Stimulated activated CD8-positive, alpha-beta memory T cell treated with anti-CD3 and anti-CD28 coated beads, Interleukin-15, amount 100 ng/mL, for 4 hours (primary cell): ENCODE results near the gene SYTL4.
"Not testable (repeated sequence)": the region's sequence is repeated elsewhere in the genome, so short reads cannot be mapped to it uniquely, and the experiment has no call there.

Source experiments
- DNase-seq, 2 donors: peaks; one replicate each; pipeline ENCODE4 v3.0.0-alpha.2; 2020; ENCODE audit warnings: low read depth in 2 of 2

Gene SYTL4

GRCh38 chrX:100731441-100732281 lies at the start of gene SYTL4:
SYTL4 (minus strand) TSS chrX:100732121; CDS start chrX:100702037, 30,084 bp downstream.
- DNase-seq = no peak

DNA sequence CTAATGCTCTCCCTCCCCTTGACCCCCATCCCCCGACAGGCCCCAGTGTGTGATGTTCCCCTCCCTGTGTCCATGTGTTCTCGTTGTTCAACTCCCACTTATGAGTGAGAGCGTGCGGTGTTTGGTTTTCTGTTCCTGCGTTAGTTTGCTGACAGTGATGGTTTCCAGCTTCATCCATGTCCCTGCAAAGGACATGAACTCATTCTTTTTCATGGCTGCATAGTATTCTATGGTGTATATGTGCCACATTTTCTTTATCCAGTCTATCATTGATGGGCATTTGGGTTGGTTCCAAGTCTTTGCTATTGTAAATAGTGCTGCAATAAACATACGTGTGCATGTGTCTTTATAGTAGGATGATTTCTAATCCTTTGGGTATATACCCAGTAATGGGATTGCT lies 37.5 kb upstream of the SYTL4 start:
- not testable (repeated sequence) for DNase-seq

DNA sequence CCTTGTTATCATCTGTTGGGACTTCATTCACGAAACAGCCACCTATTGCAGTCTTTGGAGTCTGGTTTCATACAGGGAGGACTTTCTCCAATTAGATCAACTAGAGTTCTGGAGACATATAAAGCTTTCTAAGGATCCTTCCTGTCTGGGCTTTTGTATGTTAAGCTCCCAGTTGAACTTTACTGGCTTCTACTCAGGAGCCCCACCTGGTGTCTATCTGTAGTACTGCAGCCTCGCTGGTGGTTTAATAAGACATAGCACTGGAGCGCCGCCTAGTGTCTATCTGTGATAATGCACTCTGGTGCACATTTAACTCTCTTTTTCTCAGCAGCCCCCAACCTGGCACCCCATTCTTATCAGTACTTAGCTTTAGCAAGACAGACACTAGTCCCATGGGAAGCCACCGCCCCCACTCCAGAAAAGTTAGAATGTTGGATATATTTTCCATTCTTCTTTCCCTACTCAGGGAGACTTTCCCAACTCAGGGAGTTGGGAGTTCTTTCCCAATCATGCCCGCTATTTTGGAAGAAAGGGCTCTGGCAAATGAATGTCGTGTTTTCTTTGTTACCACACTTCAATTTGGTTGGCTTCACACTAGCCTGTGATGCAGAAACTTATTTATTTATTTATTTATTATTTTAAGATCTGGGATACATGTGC lies 36.9 kb upstream of the SYTL4 start:
- DNase-seq = peak; percentile 53 to 61

- no peak for DNase-seq
Observed at GRCh38 chrX:100750883-100751282, 19.0 kb upstream of the SYTL4 start.

- DNase-seq = no peak
Observed at GRCh38 chrX:100748108-100748507, 16.2 kb upstream of the SYTL4 start.

GRCh38 chrX:100747703-100748102 lies 15.8 kb upstream of the SYTL4 start:
- DNase-seq = no peak

DNA sequence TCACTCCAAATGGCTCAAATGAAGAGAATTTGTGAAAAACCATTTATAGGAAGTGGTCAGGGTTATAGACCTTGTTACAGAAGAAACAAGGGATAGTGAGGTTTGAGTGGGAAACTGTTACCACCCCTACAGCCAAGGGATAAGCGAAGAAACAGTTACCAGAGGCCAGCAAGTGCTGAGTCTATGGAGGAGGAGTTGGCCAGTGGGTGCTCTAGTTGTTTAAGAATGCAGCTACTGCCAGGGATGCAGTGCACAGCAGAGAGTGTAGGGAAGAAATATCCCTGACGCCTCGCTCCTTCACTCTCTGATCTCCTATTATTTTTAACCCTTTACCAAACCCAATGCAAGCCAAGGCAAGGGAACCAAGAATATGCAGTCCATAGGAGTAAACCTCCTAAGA lies 15.2 kb upstream of the SYTL4 start:
- no peak for DNase-seq

- no peak for DNase-seq
Observed at GRCh38 chrX:100745806-100746537, 14.1 kb upstream of the SYTL4 start.

DNA sequence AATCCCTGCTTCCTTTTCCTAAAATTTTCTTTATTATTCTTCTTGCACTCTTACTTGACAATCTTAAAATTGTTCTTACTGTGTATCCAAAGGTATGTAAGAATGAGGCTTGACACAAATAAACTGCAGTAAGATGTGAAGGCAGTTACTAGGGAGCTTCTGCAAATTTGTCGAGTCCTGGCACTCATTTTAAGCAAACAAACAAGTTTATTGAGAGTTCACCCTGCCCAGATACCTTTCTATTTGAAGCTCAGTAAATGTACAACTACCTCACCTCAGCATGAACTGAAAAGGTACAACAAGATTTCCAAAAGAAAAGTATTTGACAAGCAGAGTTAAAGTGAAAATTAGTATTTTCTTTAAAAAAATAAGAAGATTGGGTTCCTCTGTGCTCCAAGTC lies 13.3 kb upstream of the SYTL4 start:
- DNase-seq = no peak

DNA sequence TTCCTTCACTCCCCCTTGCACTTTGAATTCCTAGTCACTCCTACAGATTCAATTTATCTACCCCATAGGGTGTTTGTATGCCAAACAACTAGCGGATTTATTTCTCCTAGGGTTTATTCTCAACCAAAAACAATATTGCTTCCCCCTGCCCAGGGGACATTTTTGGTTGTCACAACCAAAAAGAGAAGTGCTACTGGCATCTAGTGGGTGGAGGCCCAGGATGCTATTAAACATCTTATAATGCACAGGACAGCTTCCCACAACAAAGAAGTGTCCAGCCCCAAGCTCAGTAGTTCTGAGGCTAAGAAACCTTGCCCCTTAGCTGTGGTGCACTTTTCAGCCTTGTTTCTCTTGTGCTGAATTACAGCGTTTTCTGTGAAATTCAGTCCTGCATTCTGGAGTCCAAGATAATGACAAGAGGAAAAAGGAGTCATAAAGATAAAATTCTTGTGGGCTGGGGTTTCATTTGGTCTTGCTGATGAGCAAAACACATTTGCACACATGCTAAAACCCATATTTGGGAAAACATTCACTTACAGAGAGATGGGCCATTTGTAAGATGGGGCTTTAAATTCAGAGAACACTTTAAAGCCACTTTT lies 11.2 kb upstream of the SYTL4 start:
- no peak for DNase-seq

- not testable (repeated sequence) for DNase-seq
Observed at GRCh38 chrX:100724006-100724405, 7.9 kb downstream of the SYTL4 start.

DNA sequence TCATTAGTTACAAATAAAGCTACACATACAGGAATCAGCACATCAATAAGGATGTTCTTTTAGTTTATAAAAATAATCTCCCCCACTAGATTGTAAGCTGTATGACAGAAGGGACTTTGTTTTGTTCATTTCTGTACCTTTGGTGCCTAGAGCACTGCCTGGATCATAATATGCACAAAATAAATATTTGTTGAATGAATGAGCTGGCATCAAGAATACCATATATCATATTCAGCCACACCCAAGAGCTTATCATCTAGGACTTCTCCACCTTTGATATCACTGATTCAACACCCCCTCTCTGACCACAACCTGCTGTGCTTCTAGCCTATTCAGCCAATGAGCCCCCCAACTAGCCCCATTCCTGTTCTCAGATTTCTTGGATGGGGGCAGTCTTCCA lies 10.6 kb downstream of the SYTL4 start:
- DNase-seq = no peak

GRCh38 chrX:100720301-100720700 lies 11.6 kb downstream of the SYTL4 start:
- no peak for DNase-seq

DNA sequence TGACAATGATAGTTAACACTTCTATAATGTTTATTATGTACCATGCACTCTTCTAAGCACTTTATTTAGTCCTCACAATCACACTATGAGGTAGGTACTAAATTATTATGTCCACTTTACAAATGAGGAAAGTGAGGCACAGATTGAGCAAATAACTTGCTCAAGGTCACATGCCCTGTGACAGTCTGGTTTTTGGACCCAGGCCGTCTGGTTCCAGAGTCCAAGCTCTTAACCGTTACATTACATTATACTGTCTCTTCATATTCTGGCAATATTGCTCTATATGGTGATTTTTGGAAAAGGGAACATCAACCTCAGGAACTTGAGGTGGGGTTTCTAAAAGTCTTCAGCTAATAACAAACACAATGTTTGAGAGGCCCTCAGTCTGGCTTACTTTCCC lies 12.8 kb downstream of the SYTL4 start:
- no peak for DNase-seq

- DNase-seq = no peak
Observed at GRCh38 chrX:100717363-100717762, 14.6 kb downstream of the SYTL4 start.

DNA sequence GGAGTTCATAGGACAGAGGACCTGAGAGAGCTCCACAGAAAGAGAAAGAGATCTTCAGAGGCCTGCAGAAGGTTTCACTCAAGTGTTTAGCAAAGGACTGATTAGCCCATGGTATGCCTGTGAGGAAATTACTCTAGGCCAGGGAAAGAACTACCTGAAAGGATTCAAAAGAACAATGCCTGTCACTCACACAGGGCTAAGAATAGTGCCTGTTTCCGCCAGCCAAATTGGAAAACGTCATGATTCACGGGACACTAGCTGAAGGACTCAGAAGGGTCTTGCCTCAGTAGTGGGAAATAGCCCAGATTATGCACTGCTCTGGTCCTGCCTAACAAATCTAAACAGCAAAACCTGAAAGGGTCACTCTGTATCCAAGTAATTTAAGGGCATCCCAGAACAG lies 21.1 kb downstream of the SYTL4 start:
- DNase-seq = no peak

GRCh38 chrX:100704581-100705203 lies 27.2 kb downstream of the SYTL4 start:
- no peak for DNase-seq

DNA sequence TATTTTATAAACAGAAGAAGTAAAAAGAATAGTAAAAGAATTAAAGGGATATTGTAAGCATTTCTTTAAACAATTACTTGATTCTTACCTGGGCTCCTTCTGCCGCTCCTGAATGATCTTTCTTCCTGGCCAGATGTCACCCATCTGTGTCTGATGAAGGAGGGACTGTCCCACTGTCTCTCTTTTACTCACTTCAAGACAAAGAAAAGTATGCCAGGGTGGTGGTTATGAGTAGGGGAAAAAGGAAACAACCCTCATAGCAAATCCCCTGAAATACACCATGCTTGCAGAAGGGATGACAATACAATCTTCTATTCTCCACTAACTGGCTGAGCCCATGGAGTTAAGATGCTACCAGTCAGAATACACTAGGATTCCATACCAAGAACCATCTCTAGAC lies 31.1 kb downstream of the SYTL4 start:
- DNase-seq = no peak

- DNase-seq = no peak
Observed at GRCh38 chrX:100698551-100698950, 33.4 kb downstream of the SYTL4 start.

DNA sequence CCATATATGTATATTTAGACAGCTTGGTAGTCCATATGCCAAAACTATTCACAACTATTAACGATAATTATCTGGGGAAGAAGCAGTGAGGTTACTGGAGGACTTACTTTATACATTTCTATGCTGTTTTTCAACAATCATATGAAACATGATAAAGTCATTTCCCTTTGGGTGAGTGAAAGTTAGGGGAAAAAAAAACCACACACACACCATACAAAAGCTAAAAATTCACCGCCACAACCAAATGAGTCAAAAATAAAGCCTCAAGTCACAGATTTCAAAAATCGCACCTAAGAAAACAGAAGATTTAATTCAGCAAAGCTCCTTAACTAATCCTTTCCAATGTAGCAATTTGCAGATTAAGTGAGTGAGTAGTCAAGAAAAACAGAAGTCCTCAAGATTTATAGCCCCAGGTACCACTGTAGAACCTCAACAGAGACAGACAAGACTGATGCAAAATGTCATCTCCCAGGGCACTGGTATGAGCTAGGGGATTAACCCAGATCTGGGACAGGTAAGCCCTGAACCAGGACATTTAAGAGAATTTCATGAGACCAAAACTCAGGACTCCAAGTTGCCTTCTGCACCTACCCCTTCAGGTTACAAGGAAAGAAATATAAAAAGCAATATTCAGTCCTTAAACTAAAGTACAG lies 35.1 kb downstream of the SYTL4 start:
- no peak for DNase-seq

DNA sequence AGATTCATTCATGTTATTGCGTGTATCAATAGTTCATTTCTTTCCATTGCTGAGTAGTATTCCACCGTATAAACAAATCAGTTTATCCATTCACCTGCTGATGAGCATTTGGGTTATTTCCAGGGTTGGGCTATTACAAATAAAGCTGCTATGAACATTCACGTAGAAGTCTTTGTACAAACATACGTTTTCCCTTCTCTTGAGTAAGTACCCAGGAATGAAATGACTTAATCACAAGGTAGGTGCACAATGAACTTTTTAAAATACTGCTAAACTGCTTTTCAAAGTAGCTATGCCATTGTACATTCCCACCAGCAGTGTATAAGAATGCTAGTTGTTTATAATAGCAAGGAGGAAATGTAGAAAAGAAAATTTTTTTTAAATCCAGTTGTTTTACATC lies 35.9 kb downstream of the SYTL4 start:
- DNase-seq = no peak
